ENCODE measurements around the gene AUTS2.

Gene AUTS2

GRCh38 chr7:69757981-69758430, 159.7 kb downstream of the AUTS2 start:
- ChIA-PET CTCF (no interaction called here), POLR2A (no interaction called here)
- TF ChIP-seq ELF4 (IDR thresholded peaks at IDR 0.05) = no peak
- DNase-seq (ENCODE audit: extremely low spot score) = no peak

GRCh38 chr7:69759373-69759772, 161.1 kb downstream of the AUTS2 start:
- POLR2A ChIA-PET = no interaction called here
- CTCF ChIA-PET = no interaction called here
- no peak for DNase-seq (ENCODE audit: extremely low spot score)
- no peak for TF ChIP-seq ELF4 (IDR thresholded peaks at IDR 0.05)
- TF ChIP-seq FOXK2 (IDR thresholded peaks at IDR 0.05) = no peak
- no peak for TF ChIP-seq SP1 (IDR thresholded peaks at IDR 0.05)

GRCh38 chr7:69761290-69761922, 163.1 kb downstream of the AUTS2 start:
- ChIA-PET CTCF (no interaction called here), POLR2A (no interaction called here)
- no peak for TF ChIP-seq FOXK2 (IDR thresholded peaks at IDR 0.05)
- no peak for TF ChIP-seq SP1 (IDR thresholded peaks at IDR 0.05)
- TF ChIP-seq CTBP1 (IDR thresholded peaks at IDR 0.05; ENCODE audit: borderline replicate concordance) = no peak
- TF ChIP-seq BHLHE40 (IDR thresholded peaks at IDR 0.05; ENCODE audit: borderline replicate concordance) = no peak
- no peak for DNase-seq (ENCODE audit: extremely low spot score)

- CTCF ChIA-PET = no interaction called here
- no peak for DNase-seq (ENCODE audit: extremely low spot score)
- POLR2A ChIA-PET = no interaction called here
- TF ChIP-seq FOXM1 (IDR thresholded peaks at IDR 0.05; ENCODE audit: borderline replicate concordance) (no peak), SUZ12 (IDR thresholded peaks at IDR 0.05) (no peak), L3MBTL2 (conservative IDR thresholded peaks at IDR 0.05) (no peak), NFRKB (IDR thresholded peaks at IDR 0.05) (no peak), ZNF384 (IDR thresholded peaks at IDR 0.05) (no peak), SP1 (IDR thresholded peaks at IDR 0.05) (no peak), HDGF (IDR thresholded peaks at IDR 0.05; ENCODE audit: borderline replicate concordance) (no peak), BHLHE40 (IDR thresholded peaks at IDR 0.05; ENCODE audit: borderline replicate concordance) (no peak), CTBP1 (IDR thresholded peaks at IDR 0.05; ENCODE audit: borderline replicate concordance) (no peak), ARNT (IDR thresholded peaks at IDR 0.05) (no peak), FOXA1 (IDR thresholded peaks at IDR 0.05) (no peak), TARDBP (IDR thresholded peaks at IDR 0.05) (no peak), FOXK2 (IDR thresholded peaks at IDR 0.05) (no peak), LEF1 (IDR thresholded peaks at IDR 0.05; ENCODE audit: borderline replicate concordance) (no peak), ELF4 (IDR thresholded peaks at IDR 0.05) (no peak), PKNOX1 (IDR thresholded peaks at IDR 0.05) (no peak)
These were observed 164.6 kb downstream of the AUTS2 start for GRCh38 chr7:69762821-69763352.

GRCh38 chr7:69763513-69763912, 165.2 kb downstream of the AUTS2 start:
- no peak for DNase-seq (ENCODE audit: extremely low spot score)
- TF ChIP-seq TARDBP (IDR thresholded peaks at IDR 0.05) (no peak), SUZ12 (IDR thresholded peaks at IDR 0.05) (no peak), PKNOX1 (IDR thresholded peaks at IDR 0.05) (no peak), SP1 (IDR thresholded peaks at IDR 0.05) (no peak), LEF1 (IDR thresholded peaks at IDR 0.05; ENCODE audit: borderline replicate concordance) (no peak)
- ChIA-PET CTCF (no interaction called here), POLR2A (no interaction called here)

- ChIA-PET CTCF (no interaction called here), POLR2A (no interaction called here)
- TF ChIP-seq ZNF384 (IDR thresholded peaks at IDR 0.05) = peak; percentile 72
- TF ChIP-seq CTBP1 (IDR thresholded peaks at IDR 0.05; ENCODE audit: borderline replicate concordance) = no peak
- TF ChIP-seq PKNOX1 (IDR thresholded peaks at IDR 0.05) = peak; percentile 83
- DNase-seq (ENCODE audit: extremely low spot score) = no peak
These were observed 165.9 kb downstream of the AUTS2 start for GRCh38 chr7:69764147-69764546.

GRCh38 chr7:69764681-69765080, 166.4 kb downstream of the AUTS2 start:
- ChIA-PET POLR2A (no interaction called here), CTCF (no interaction called here)
- TF ChIP-seq ELF4 (IDR thresholded peaks at IDR 0.05) = no peak
- no peak for TF ChIP-seq FOXM1 (IDR thresholded peaks at IDR 0.05; ENCODE audit: borderline replicate concordance)
- TF ChIP-seq SUZ12 (IDR thresholded peaks at IDR 0.05) = no peak
- TF ChIP-seq TARDBP (IDR thresholded peaks at IDR 0.05) = no peak
- no peak for TF ChIP-seq HDGF (IDR thresholded peaks at IDR 0.05; ENCODE audit: borderline replicate concordance)
- TF ChIP-seq PKNOX1 (IDR thresholded peaks at IDR 0.05) = no peak
- no peak for TF ChIP-seq ZNF384 (IDR thresholded peaks at IDR 0.05)
- no peak for TF ChIP-seq NFRKB (IDR thresholded peaks at IDR 0.05)
- TF ChIP-seq SP1 (IDR thresholded peaks at IDR 0.05) = no peak
- TF ChIP-seq FOXK2 (IDR thresholded peaks at IDR 0.05) = no peak
- no peak for TF ChIP-seq FOXA1 (IDR thresholded peaks at IDR 0.05)
- no peak for TF ChIP-seq ARNT (IDR thresholded peaks at IDR 0.05)
- DNase-seq (ENCODE audit: extremely low spot score) = no peak
